Measurements from ENCODE around the gene CAMKV. TPM values are rescaled to one million over a fixed set of nuclear protein-coding genes. Genes with fewer than 3 reads are reported as not detected.
"Not testable (repeated sequence)": the region's sequence is repeated elsewhere in the genome, so short reads cannot be mapped to it uniquely, and the experiment has no call there.

The CAMKV gene
- total RNA-seq, 2 donors from 2014 or later: 0.75 to 7.1 TPM

DNA sequence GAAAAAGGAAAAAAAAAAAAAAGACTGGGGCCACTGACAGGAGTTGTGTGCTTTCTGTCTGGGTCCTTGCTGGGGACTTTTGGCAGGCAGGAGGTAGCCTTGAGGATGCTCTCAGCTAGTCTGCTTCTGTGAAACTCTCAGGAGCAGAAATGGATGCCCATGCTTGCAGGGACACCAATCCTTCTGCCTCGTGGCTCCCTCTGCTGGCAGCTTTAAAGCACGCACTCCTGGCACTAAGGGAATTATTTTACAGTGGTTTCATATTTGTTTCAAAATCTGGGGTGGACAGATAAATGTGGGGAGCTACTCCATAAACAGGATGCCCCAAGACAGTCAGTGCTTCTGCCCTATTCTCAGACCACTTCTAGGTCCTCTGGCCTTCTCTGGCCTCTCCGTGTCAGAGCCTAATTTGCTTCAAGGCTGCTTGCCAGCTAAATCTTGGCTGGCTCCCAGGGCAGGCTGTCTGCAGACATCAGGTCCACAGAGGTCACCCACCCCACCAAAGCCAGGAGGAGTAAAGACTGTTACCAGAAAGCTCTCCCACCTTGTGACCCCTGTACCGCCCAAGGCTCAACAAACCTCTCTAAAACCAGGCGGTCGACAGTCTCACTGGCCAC lies 30.4 kb downstream of the CAMKV start:
- Histone ChIP-seq H3K27me3 (ENCODE audit: control insufficient read depth, insufficient read depth, low read length, poor library complexity, severe bottlenecking) (no peaks in the 10 kb centered on the region), H3K27ac (ENCODE audit: low read depth, low read length) (no peak overlapping the region), H3K36me3 (ENCODE audit: control insufficient read depth, insufficient read depth, low read length) (peaks cover 48% of the 10 kb centered on the region), H3K9ac (ENCODE audit: extremely low read depth, low read length, poor library complexity, severe bottlenecking) (no peak overlapping the region), H3K4me3 (ENCODE audit: low read length) (no peak overlapping the region), H3K9me3 (ENCODE audit: control insufficient read depth, low read length) (no peaks in the 10 kb centered on the region), H3K4me1 (ENCODE audit: control insufficient read depth, insufficient read depth, low read length) (no peaks in the 10 kb centered on the region)
- peak; percentile 86 for DNase-seq
- H3K27me3 Mint-ChIP-seq (ENCODE audit: insufficient read depth): no peaks in the 10 kb centered on the region
- TF ChIP-seq, protein P1, sequence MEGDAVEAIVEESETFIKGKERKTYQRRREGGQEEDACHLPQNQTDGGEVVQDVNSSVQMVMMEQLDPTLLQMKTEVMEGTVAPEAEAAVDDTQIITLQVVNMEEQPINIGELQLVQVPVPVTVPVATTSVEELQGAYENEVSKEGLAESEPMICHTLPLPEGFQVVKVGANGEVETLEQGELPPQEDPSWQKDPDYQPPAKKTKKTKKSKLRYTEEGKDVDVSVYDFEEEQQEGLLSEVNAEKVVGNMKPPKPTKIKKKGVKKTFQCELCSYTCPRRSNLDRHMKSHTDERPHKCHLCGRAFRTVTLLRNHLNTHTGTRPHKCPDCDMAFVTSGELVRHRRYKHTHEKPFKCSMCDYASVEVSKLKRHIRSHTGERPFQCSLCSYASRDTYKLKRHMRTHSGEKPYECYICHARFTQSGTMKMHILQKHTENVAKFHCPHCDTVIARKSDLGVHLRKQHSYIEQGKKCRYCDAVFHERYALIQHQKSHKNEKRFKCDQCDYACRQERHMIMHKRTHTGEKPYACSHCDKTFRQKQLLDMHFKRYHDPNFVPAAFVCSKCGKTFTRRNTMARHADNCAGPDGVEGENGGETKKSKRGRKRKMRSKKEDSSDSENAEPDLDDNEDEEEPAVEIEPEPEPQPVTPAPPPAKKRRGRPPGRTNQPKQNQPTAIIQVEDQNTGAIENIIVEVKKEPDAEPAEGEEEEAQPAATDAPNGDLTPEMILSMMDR (conservative IDR thresholded peaks at IDR 0.05): peak; percentile 91
- no peaks in the 10 kb centered on the region for H3K9me3 Mint-ChIP-seq
- peaks cover 2% of the 10 kb centered on the region for H3K4me1 Mint-ChIP-seq
- peaks cover 37% of the 10 kb centered on the region for H3K36me3 Mint-ChIP-seq (ENCODE audit: low read depth)
- no peak overlapping the region for H3K4me3 Mint-ChIP-seq
- WGBS, 2 experiments (ENCODE audit: insufficient coverage in 1 of 2, insufficient read length in 1 of 2): 58 to 64% methylated on average over 6 of the region's 6 CpGs
- no peak overlapping the region for H3K27ac Mint-ChIP-seq

DNA sequence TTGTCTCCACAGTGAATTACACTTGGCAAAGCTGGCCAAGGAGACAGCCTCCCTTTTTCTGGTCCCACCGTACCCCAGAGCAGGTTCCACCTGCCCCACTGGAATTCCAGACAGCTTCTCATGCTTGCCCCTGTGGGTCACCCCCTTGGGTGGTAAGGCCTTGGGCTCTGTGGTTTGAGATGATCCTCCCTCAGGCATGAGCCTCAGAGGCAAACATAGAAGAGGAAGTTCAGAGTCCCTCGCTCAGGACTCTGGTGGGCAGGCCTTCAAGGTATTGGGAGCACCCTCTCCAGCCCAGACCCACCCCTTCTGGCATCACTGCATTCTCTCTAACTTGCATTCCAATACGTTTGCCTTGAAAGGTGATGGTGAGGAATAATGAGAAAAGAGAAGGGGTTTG lies 38.4 kb downstream of the CAMKV start:
- H3K9ac ChIP-seq (ENCODE audit: extremely low read depth, low read length, poor library complexity, severe bottlenecking): no peak overlapping the region
- Mint-ChIP-seq H3K4me3 (no peak overlapping the region), H3K9me3 (no peaks in the 10 kb centered on the region), H3K27ac (no peak overlapping the region), H3K27me3 (ENCODE audit: insufficient read depth) (no peaks in the 10 kb centered on the region), H3K36me3 (ENCODE audit: low read depth) (peaks cover 39% of the 10 kb centered on the region), H3K4me1 (no peaks in the 10 kb centered on the region)
- 76 to 92% methylated on average over 2 to 3 of the region's 3 CpGs for WGBS, 2 experiments (ENCODE audit: insufficient coverage in 1 of 2, insufficient read length in 1 of 2)
- DNase-seq: no peak
- no peaks in the 10 kb centered on the region for H3K27me3 ChIP-seq (ENCODE audit: control insufficient read depth, insufficient read depth, low read length, poor library complexity, severe bottlenecking)
- H3K9me3 ChIP-seq (ENCODE audit: control insufficient read depth, low read length): no peaks in the 10 kb centered on the region
- no peak overlapping the region for H3K4me3 ChIP-seq (ENCODE audit: low read length)
- TF ChIP-seq, protein P1 (conservative IDR thresholded peaks at IDR 0.05): no peak
- H3K27ac ChIP-seq (ENCODE audit: low read depth, low read length): no peak overlapping the region
- no peaks in the 10 kb centered on the region for H3K4me1 ChIP-seq (ENCODE audit: control insufficient read depth, insufficient read depth, low read length)
- H3K36me3 ChIP-seq (ENCODE audit: control insufficient read depth, insufficient read depth, low read length): peaks cover 34% of the 10 kb centered on the region

DNA sequence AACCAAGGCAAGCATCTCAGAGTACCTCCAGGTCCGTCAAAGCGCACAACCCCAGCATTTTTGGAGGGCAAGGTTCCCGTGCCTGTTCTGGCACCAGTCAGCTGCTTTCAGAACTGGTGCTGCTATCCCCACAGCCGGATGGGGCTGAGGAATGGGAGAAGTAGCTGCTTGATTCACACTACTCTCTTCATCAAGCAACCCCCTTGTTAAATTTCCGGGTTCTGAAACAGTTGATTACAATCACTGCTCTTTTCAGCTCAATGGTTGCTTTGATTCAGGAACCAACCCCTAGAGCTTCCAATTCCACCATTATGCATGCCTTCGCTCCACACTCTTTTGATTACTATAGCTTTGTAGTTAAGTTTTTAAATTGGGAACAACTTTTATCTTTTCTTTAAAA lies 43.7 kb downstream of the CAMKV start:
- WGBS, 2 experiments (ENCODE audit: insufficient coverage in 1 of 2, insufficient read length in 1 of 2): 80 to 88% methylated on average over 5 to 6 of the region's 6 CpGs
- Histone ChIP-seq H3K27ac (ENCODE audit: low read depth, low read length) (no peak overlapping the region), H3K27me3 (ENCODE audit: control insufficient read depth, insufficient read depth, low read length, poor library complexity, severe bottlenecking) (no peaks in the 10 kb centered on the region), H3K4me3 (ENCODE audit: low read length) (no peak overlapping the region), H3K36me3 (ENCODE audit: control insufficient read depth, insufficient read depth, low read length) (peaks cover 7% of the 10 kb centered on the region), H3K4me1 (ENCODE audit: control insufficient read depth, insufficient read depth, low read length) (no peaks in the 10 kb centered on the region), H3K9ac (ENCODE audit: extremely low read depth, low read length, poor library complexity, severe bottlenecking) (no peak overlapping the region), H3K9me3 (ENCODE audit: control insufficient read depth, low read length) (no peaks in the 10 kb centered on the region)
- Mint-ChIP-seq H3K27ac (no peak overlapping the region), H3K4me3 (no peak overlapping the region), H3K27me3 (ENCODE audit: insufficient read depth) (no peaks in the 10 kb centered on the region), H3K36me3 (ENCODE audit: low read depth) (peaks cover 19% of the 10 kb centered on the region), H3K4me1 (no peaks in the 10 kb centered on the region), H3K9me3 (no peaks in the 10 kb centered on the region)
- TF ChIP-seq, protein P1 (conservative IDR thresholded peaks at IDR 0.05): no peak
- no peak for DNase-seq

DNA sequence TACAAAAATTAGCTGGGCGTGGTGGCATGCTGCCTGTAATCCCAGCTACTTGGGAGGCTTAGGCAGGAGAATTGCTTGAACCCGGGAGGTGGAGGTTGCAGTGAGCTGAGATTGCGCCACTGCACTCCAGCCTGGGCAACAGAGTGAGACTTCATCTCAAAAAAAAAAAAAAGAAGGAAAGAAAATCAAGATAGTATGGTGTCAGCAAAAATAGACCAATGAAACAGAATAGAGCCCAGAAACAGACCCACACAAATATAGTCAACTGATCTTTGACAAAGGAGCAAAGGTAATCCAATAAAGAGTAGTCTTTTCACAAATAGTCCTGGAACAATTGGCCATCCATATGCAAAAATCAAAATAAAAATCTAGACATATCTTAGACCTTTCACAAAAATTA lies 46.6 kb downstream of the CAMKV start:
- H3K27ac Mint-ChIP-seq; H3K9me3 ChIP-seq (ENCODE audit: control insufficient read depth, low read length); H3K4me3 ChIP-seq (ENCODE audit: low read length); H3K4me3 Mint-ChIP-seq; H3K4me1 Mint-ChIP-seq; H3K4me1 ChIP-seq (ENCODE audit: control insufficient read depth, insufficient read depth, low read length); H3K36me3 ChIP-seq (ENCODE audit: control insufficient read depth, insufficient read depth, low read length); H3K27me3 ChIP-seq (ENCODE audit: control insufficient read depth, insufficient read depth, low read length, poor library complexity, severe bottlenecking); DNase-seq; H3K9me3 Mint-ChIP-seq; H3K36me3 Mint-ChIP-seq (ENCODE audit: low read depth); H3K9ac ChIP-seq (ENCODE audit: extremely low read depth, low read length, poor library complexity, severe bottlenecking); H3K27ac ChIP-seq (ENCODE audit: low read depth, low read length); H3K27me3 Mint-ChIP-seq (ENCODE audit: insufficient read depth): not testable (repeated sequence)
- WGBS, 2 experiments (ENCODE audit: insufficient coverage in 1 of 2, insufficient read length in 1 of 2): 84 to 100% methylated on average over 1 to 3 of the region's 3 CpGs

Measured in endodermal cell (in vitro differentiated cells).